Sigmoid colon (tissue), 7 donors: ENCODE results near the gene OR5H6. TPM values are rescaled to one million over a fixed set of nuclear protein-coding genes. Genes with fewer than 3 reads are reported as not detected.

Source experiments
- DNase-seq: peaks from one replicate; pipeline ENCODE4 v3.0.0-alpha.2; 2019
- H3K27ac ChIP-seq, 4 donors: fragments of 200-600 bp; sonication (generic); one replicate each; pipeline ENCODE4 v1.5.1; 2016 to 2019; ENCODE audit warnings: mild to moderate bottlenecking in 1 of 4
- H3K27me3 ChIP-seq, 3 donors: fragments of 200-600 bp; sonication (generic); one replicate each; pipeline ENCODE4 v1.5.1; 2019; ENCODE audit warnings: mild to moderate bottlenecking in 1 of 3
- H3K36me3 ChIP-seq, 4 donors: fragments of 200-600 bp; sonication (generic); one replicate each; pipeline ENCODE4 v1.5.1; 2016 to 2019
- H3K4me1 ChIP-seq, 4 donors: fragments of 200-600 bp; sonication (generic); one replicate each; pipeline ENCODE4 v1.5.1; 2017 to 2019
- H3K4me3 ChIP-seq, 4 donors: fragments of 200-600 bp; sonication (generic); one replicate each; pipeline ENCODE4 v1.5.1; 2017 to 2019; ENCODE audit warnings: mild to moderate bottlenecking in 2 of 4, moderate library complexity in 1 of 4
- H3K9me3 ChIP-seq, 4 donors: fragments of 200-600 bp in 3 of 4; sonication (generic) in 3 of 4; one replicate each; pipeline versions ENCODE4 v1.5.1 to v1.6.1; 2013 to 2019
- EP300 ChIP-seq, 4 donors: sonication (generic); formaldehyde crosslinking; IDR thresholded peaks; one replicate each; pipeline ENCODE4 v1.6.1; 2017; ENCODE audit warnings: antibody characterized with exemption in 4 of 4
- POLR2A ChIP-seq, 2 donors: fragments of 450-650 bp; IDR thresholded peaks; one replicate each; pipeline ENCODE4 v1.6.1; 2016; ENCODE audit warnings: antibody characterized with exemption in 2 of 2, mild to moderate bottlenecking in 2 of 2, moderate library complexity in 2 of 2
- POLR2AphosphoS5 ChIP-seq, 4 donors: sonication (generic); formaldehyde crosslinking; IDR thresholded peaks; one replicate each; pipeline ENCODE4 v1.6.1; 2017; ENCODE audit warnings: antibody characterized with exemption in 4 of 4
- WGBS, 2 donors: extraction: QIAGEN DNeasy Blood & Tissue Kit; methylation state at CpG; one replicate each; pipeline ENCODE4 v1.1.7; 2013; 5-methylcytosine and 5-hydroxymethylcytosine counted together
- intact Hi-C: fragments of 100-400 bp; cut with DNase I; formaldehyde crosslinking; loops from one replicate; pipeline ENCODE4 v1.15.1; 2023
- polyA plus RNA-seq, 3 donors: library from polyadenylated mRNA; stranded (reverse); fragments of 200-250 nt; gene quantifications; one replicate each; pipeline ENCODE4 v1.2.3, GENCODE V29; 2013
- total RNA-seq, 4 donors: library from RNA; depleted of rRNA; stranded (reverse); fragments of >200 nt; gene quantifications; one replicate each; pipeline ENCODE4 v1.1.0, GENCODE V29; 2016
- TF ChIP-seq, protein P1 (sequence below), 4 experiments: fragments of 450-650 bp in 3 of 4; fragments of 200-600 bp in 1 of 4; IDR thresholded peaks; one replicate each; pipeline ENCODE4 v1.5.1; 2016 to 2019; ENCODE audit warnings: antibody characterized with exemption in 4 of 4, mild to moderate bottlenecking in 3 of 4, moderate library complexity in 2 of 4
- donor health status: healthy with polysubstance abuse.
- donor health status: Bipolar disorder and iron deficiency.
- donor health status: healthy.

OR5H6 gene
- total RNA-seq (not detected), polyA plus RNA-seq (not detected)

DNA sequence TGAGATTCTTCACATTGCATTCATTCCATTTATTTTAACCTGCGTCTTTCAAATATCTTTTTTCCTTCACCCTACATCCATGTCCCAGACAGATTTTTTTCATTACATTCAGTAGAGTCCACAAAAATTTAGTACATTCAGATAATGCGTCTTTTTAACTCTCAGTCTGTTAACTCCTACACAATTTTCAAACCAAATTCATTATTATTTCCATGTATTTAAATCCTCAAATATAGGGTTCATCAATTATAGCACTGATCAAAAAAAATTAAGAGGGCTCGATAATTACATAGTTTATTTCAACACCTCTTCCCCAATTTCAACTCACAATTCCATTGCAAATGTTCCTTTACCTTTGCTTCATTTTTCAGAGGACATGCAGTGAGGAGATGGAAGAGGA is at the start of gene OR5H6:
Gene OR5H6 (plus strand): TSS at position 301 of the 400 bp plus-strand sequence. CDS start 89 bp downstream, at position 390.
- Histone ChIP-seq H3K9me3 (peaks cover 0 to 4% (median 0%) of the 10 kb centered on the region in 4 donors), H3K36me3 (no peaks in the 10 kb centered on the region), H3K27ac (no peak within 1 kb of the TSS), H3K27me3 (no peaks in the 10 kb centered on the region), H3K4me1 (peaks cover 0 to 2% (median 0%) of the 10 kb centered on the region in 4 donors), H3K4me3 (no peak within 1 kb of the TSS)
- no peak for DNase-seq
- TF ChIP-seq POLR2A (IDR thresholded peaks at IDR 0.05) (no peak), POLR2AphosphoS5 (IDR thresholded peaks at IDR 0.05) (no peak), EP300 (IDR thresholded peaks at IDR 0.05) (no peak)
- TF ChIP-seq, protein P1, sequence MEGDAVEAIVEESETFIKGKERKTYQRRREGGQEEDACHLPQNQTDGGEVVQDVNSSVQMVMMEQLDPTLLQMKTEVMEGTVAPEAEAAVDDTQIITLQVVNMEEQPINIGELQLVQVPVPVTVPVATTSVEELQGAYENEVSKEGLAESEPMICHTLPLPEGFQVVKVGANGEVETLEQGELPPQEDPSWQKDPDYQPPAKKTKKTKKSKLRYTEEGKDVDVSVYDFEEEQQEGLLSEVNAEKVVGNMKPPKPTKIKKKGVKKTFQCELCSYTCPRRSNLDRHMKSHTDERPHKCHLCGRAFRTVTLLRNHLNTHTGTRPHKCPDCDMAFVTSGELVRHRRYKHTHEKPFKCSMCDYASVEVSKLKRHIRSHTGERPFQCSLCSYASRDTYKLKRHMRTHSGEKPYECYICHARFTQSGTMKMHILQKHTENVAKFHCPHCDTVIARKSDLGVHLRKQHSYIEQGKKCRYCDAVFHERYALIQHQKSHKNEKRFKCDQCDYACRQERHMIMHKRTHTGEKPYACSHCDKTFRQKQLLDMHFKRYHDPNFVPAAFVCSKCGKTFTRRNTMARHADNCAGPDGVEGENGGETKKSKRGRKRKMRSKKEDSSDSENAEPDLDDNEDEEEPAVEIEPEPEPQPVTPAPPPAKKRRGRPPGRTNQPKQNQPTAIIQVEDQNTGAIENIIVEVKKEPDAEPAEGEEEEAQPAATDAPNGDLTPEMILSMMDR (IDR thresholded peaks at IDR 0.05): no peak
- 74 to 84% methylated on average over 3 of the region's 3 CpGs for WGBS, 2 donors
- intact Hi-C loops: no loop called here

DNA sequence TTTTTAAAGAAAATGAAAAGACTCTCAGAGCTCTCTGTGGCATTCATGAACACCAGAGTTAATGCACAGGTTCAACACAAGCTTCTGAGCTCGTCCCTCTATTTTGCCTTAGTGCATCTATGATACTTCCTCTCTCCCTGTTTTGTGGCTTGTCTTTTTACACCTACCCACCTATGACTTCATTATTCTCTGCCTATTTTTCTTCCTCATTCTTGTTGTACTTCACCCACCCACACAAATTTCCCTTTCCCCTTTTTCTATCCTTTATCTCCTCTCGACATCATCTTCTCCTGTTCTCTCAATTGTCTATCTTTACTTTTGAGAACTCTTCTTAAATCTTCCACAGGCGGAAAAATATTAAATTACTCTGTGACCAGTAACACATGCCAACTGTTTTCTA is 49.0 kb upstream of the OR5H6 start:
- Histone ChIP-seq H3K27ac (no peak overlapping the region), H3K4me3 (no peak overlapping the region), H3K9me3 (no peaks in the 10 kb centered on the region), H3K27me3 (no peaks in the 10 kb centered on the region), H3K36me3 (no peaks in the 10 kb centered on the region), H3K4me1 (no peaks in the 10 kb centered on the region)
- WGBS, 2 donors: 58 to 76% methylated on average over 3 of the region's 3 CpGs
- DNase-seq: no peak
- no peak for TF ChIP-seq POLR2AphosphoS5 (IDR thresholded peaks at IDR 0.05)
- no peak for TF ChIP-seq POLR2A (IDR thresholded peaks at IDR 0.05)
- no peak for TF ChIP-seq EP300 (IDR thresholded peaks at IDR 0.05)
- TF ChIP-seq, protein P1 (IDR thresholded peaks at IDR 0.05): no peak
- intact Hi-C loops: no loop called here

DNA sequence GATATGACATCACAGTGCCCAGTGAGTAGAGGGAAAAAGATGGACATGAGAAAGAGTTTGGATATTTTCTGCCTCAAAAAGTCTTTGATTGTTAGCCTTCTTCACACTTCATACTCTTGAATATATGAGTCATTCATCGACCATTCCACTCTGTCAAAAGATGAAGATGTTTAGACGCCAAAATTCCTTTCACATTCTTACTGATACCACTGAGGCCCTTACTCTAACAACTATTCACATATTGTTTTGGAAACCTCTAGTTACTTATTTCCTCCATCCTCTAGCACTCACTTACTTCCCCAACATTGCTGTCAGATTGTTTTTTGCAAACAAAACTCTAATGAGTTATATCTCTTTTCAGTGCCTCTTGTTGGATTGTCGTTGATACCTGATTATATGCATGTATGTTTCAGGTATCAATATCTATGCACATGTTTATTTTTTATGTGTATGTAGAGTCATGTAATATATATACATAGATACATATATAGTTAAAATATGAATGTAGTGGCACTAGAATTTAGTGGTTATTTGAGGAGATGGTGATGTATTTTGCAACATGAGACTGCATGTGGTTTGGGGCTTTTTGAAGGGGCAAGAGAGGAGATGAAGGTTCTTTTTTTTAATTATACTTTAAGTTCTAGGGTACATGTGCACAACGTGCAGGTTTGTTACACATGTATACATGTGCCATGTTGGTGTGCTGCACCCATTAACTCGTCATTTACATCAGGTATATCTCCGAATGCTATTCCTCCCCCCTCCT is 40.0 kb upstream of the OR5H6 start:
- DNase-seq: no peak
- WGBS, 2 donors: 75 to 77% methylated on average over 6 of the region's 6 CpGs
- Histone ChIP-seq H3K4me3 (no peak overlapping the region), H3K36me3 (no peaks in the 10 kb centered on the region), H3K9me3 (no peaks in the 10 kb centered on the region), H3K27me3 (no peaks in the 10 kb centered on the region), H3K27ac (no peak overlapping the region), H3K4me1 (no peaks in the 10 kb centered on the region)
- intact Hi-C loops: no loop called here
- TF ChIP-seq, protein P1 (IDR thresholded peaks at IDR 0.05): no peak

DNA sequence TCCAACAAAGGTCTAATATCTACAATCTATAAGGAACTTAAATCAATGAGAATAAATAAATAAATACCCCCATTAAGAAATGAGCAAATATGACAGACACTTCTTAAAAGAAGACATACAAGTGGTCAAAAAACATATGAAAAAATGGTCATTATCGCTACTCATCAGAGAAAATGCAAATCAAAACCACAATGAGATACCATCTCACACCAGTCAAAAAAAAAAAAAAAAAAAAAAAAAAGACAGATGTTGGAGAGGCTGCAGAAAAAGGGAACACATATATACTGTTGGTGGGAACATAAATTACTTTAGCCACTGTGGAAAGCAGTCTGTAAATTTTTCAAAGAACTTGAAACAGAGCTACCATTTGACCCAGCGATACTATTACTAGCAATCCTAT is 31.6 kb upstream of the OR5H6 start:
- intact Hi-C loops: no loop called here
- H3K9me3 ChIP-seq: no peaks in the 10 kb centered on the region
- WGBS, 2 donors: 54 to 89% methylated on average over 2 of the region's 2 CpGs
- TF ChIP-seq, protein P1 (IDR thresholded peaks at IDR 0.05): no peak
- TF ChIP-seq POLR2A (IDR thresholded peaks at IDR 0.05) (no peak), EP300 (IDR thresholded peaks at IDR 0.05) (no peak), POLR2AphosphoS5 (IDR thresholded peaks at IDR 0.05) (no peak)
- no peaks in the 10 kb centered on the region for H3K36me3 ChIP-seq
- no peaks in the 10 kb centered on the region for H3K4me1 ChIP-seq
- no peak for DNase-seq
- H3K27me3 ChIP-seq: no peaks in the 10 kb centered on the region
- H3K4me3 ChIP-seq: no peak overlapping the region
- no peak overlapping the region for H3K27ac ChIP-seq

DNA sequence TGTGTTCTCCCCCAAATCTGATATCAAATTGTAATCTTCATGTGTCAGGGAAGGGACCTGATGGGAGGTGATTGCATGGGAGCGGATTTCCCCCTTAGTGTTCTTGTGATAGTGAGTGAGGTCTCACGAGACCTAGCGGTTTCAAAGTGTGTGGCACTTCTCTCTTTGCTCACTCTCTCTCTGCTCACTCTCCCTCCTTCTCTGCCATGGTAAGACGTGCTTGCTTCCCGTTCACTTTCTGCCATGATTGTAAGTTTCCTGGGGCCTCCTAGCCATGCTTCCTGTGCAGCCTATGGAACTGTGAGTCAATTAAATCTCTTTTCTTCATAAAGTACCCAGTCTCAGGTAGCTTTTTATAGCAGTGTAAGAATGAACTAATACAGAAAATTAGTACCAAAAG is 30.6 kb upstream of the OR5H6 start:
- TF ChIP-seq POLR2A (IDR thresholded peaks at IDR 0.05) (no peak), POLR2AphosphoS5 (IDR thresholded peaks at IDR 0.05) (no peak), EP300 (IDR thresholded peaks at IDR 0.05) (no peak)
- TF ChIP-seq, protein P1 (IDR thresholded peaks at IDR 0.05): no peak
- Histone ChIP-seq H3K36me3 (no peaks in the 10 kb centered on the region), H3K9me3 (no peaks in the 10 kb centered on the region), H3K27ac (no peak overlapping the region), H3K4me3 (no peak overlapping the region), H3K27me3 (no peaks in the 10 kb centered on the region), H3K4me1 (no peaks in the 10 kb centered on the region)
- intact Hi-C loops: no loop called here
- DNase-seq: no peak
- 43 to 72% methylated on average over 5 of the region's 5 CpGs for WGBS, 2 donors
